Measurements from ENCODE around the gene KITLG. TPM values are rescaled to one million over a fixed set of nuclear protein-coding genes. Genes with fewer than 3 reads are reported as not detected.
"Not testable (repeated sequence)": the region's sequence is repeated elsewhere in the genome, so short reads cannot be mapped to it uniquely, and the experiment has no call there.

The KITLG gene
- polyA plus RNA-seq, 1 experiment = 35.3 TPM

DNA sequence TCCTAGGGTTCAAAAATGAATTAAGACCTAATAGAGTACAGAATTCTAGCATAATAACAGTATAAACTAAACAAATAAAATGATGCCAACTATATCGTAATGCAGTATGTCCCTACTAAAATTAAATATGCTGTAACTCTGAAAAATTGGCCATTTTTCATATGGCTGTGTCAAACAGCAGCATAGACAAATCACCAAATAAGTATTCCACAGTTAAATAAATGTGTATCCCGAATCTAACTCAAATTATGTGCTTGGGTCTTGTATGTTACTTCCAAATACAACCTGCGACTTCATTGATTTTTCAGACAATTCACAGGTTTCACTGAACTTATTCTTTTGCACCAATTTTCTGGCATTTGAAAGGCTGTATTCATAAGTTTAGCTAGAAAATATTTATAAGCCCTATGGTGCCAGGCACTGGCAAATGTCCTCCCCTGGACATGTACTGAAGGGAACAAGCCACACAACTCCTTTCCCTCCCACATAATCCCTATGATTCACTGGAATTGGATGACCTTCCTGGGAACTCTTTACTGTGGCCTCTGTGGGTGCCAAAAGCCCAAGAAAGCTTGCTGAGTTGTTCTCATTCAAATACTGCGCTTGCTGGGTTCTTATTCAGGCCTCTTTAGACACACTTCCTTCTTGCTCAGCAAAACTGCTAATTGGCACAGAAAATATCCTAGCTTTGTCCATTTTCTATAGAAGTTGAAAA lies 108.8 kb downstream of the KITLG start:
- ChIA-PET POLR2A (no interaction called here), CTCF (no interaction called here)
- no peak overlapping the region for H3K27ac ChIP-seq (ENCODE audit: low read depth, low read length)
- DNase-seq (ENCODE audit: low read depth, low spot score) = no peak
- TF ChIP-seq, protein P1, sequence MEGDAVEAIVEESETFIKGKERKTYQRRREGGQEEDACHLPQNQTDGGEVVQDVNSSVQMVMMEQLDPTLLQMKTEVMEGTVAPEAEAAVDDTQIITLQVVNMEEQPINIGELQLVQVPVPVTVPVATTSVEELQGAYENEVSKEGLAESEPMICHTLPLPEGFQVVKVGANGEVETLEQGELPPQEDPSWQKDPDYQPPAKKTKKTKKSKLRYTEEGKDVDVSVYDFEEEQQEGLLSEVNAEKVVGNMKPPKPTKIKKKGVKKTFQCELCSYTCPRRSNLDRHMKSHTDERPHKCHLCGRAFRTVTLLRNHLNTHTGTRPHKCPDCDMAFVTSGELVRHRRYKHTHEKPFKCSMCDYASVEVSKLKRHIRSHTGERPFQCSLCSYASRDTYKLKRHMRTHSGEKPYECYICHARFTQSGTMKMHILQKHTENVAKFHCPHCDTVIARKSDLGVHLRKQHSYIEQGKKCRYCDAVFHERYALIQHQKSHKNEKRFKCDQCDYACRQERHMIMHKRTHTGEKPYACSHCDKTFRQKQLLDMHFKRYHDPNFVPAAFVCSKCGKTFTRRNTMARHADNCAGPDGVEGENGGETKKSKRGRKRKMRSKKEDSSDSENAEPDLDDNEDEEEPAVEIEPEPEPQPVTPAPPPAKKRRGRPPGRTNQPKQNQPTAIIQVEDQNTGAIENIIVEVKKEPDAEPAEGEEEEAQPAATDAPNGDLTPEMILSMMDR (IDR thresholded peaks at IDR 0.05; ENCODE audit: low read depth, low read length) = no peak
- no peaks in the 10 kb centered on the region for H3K27me3 ChIP-seq (ENCODE audit: control insufficient read depth, insufficient read depth, low read length)
- H3K4me3 ChIP-seq (ENCODE audit: low read depth, low read length) = no peak overlapping the region
- H3K9me3 ChIP-seq (ENCODE audit: control insufficient read depth, insufficient read depth, low read length) = peaks cover 7% of the 10 kb centered on the region

DNA sequence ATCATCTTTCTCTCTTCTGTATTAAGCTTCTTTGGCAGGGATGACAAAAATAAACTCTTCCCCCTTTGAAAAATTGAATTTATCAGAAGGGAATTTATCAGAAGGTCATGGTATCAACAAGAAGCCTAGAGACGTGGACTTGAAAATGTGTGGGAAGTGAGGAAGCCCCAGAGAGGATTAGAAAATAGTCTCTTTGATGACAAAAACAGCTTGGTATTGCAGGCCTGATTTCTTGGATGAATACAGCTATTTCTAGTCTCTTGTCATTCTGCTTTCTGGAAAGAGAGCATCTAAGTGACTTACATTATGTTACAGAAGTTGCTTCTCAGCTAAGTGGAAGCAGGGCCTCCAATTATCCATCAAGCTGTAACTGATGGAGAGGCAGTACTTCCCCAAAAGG lies 111.1 kb downstream of the KITLG start:
- Histone ChIP-seq H3K27me3 (ENCODE audit: control insufficient read depth, insufficient read depth, low read length) (no peaks in the 10 kb centered on the region), H3K9me3 (ENCODE audit: control insufficient read depth, insufficient read depth, low read length) (peaks cover 8% of the 10 kb centered on the region), H3K27ac (ENCODE audit: low read depth, low read length) (no peak overlapping the region), H3K4me3 (ENCODE audit: low read depth, low read length) (no peak overlapping the region)
- TF ChIP-seq, protein P1 (IDR thresholded peaks at IDR 0.05; ENCODE audit: low read depth, low read length) = no peak
- CTCF ChIA-PET = no interaction called here
- POLR2A ChIA-PET = no interaction called here
- no peak for DNase-seq (ENCODE audit: low read depth, low spot score)

DNA sequence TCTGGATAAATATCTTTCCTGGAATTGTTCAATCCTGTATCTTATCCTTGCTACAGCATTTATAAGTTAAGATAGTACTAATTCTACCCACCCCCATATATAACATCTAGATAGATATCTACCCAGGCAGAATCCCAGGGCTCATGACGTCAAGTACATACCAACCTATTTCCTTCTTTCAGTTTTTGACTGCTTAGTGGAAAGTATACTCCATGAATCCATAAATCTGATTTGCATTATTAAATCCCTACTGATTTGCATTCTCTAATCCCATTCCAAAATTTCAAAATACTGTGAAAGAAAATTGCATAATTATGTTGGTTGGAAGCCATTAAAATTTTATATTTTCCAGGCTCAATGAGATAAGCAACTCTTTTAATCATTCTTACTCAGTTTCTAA lies 111.7 kb downstream of the KITLG start:
- Histone ChIP-seq H3K4me3 (ENCODE audit: low read depth, low read length) (no peak overlapping the region), H3K9me3 (ENCODE audit: control insufficient read depth, insufficient read depth, low read length) (peaks cover 8% of the 10 kb centered on the region), H3K27ac (ENCODE audit: low read depth, low read length) (no peak overlapping the region), H3K27me3 (ENCODE audit: control insufficient read depth, insufficient read depth, low read length) (no peaks in the 10 kb centered on the region)
- no peak for DNase-seq (ENCODE audit: low read depth, low spot score)
- POLR2A ChIA-PET = no interaction called here
- CTCF ChIA-PET = no interaction called here
- TF ChIP-seq, protein P1 (IDR thresholded peaks at IDR 0.05; ENCODE audit: low read depth, low read length) = no peak

DNA sequence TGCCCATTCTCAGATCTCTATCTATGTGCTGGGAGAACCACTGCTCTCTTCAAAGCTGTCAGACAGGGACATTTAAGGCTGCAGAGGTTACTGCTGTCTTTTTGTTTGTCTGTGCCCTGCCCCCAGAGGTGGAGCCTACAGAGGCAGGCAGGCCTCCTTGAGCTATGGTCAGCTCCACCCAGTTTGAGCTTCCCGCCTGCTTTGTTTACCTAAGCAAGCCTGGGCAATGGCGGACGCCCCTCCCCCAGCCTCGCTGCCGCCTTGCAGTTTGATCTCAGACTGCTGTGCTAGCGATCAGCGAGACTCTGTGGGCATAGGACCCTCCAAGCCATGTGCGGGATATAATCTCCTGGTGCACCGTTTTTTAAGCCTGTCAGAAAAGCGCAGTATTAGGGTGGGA lies 113.6 kb downstream of the KITLG start:
- CTCF ChIA-PET; H3K9me3 ChIP-seq (ENCODE audit: control insufficient read depth, insufficient read depth, low read length); POLR2A ChIA-PET; DNase-seq (ENCODE audit: low read depth, low spot score); H3K4me3 ChIP-seq (ENCODE audit: low read depth, low read length); H3K27me3 ChIP-seq (ENCODE audit: control insufficient read depth, insufficient read depth, low read length); H3K27ac ChIP-seq (ENCODE audit: low read depth, low read length): not testable (repeated sequence)

DNA sequence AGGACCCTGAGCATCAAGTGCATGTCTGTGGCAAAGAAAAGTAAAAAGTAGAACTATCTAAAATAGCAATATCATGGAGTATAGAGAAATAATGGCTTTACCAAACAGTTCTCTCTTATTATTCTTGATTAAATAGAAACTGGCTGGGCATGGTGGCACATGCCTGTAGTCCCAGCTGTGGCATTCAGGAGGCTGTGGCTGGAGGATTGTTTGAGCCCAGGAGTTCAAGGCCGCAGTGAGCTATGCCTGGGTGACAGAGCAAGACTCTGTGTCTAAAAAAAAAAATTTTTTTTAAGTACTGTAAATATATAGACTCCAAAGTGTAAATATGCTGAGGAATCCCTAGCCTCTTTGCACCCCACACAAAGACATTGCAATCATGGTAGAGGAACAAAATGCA lies 121.9 kb downstream of the KITLG start:
- H3K27ac ChIP-seq (ENCODE audit: low read depth, low read length) = no peak overlapping the region
- TF ChIP-seq, protein P1 (IDR thresholded peaks at IDR 0.05; ENCODE audit: low read depth, low read length) = no peak
- H3K9me3 ChIP-seq (ENCODE audit: control insufficient read depth, insufficient read depth, low read length) = no peaks in the 10 kb centered on the region
- no peaks in the 10 kb centered on the region for H3K27me3 ChIP-seq (ENCODE audit: control insufficient read depth, insufficient read depth, low read length)
- ChIA-PET CTCF (no interaction called here), POLR2A (no interaction called here)
- no peak overlapping the region for H3K4me3 ChIP-seq (ENCODE audit: low read depth, low read length)
- no peak for DNase-seq (ENCODE audit: low read depth, low spot score)

Data from AG04450 (cell line).